Chondrocyte (in vitro differentiated cells): ENCODE measurements around the gene DHRS13. TPM values are rescaled to one million over a fixed set of nuclear protein-coding genes. Genes with fewer than 3 reads are reported as not detected.
"Not testable (repeated sequence)": the region's sequence is repeated elsewhere in the genome, so short reads cannot be mapped to it uniquely, and the experiment has no call there.

Experiments used
- DNase-seq: peaks from one replicate; pipeline ENCODE4 v3.0.0; 2021; ENCODE audit warnings: mixed read lengths, low spot score
- H3K27ac Mint-ChIP-seq: one replicate; pipeline ENCODE4 v1.8.0; 2021; ENCODE audit warnings: mild to moderate bottlenecking, moderate library complexity, mixed read lengths; ENCODE audit not compliant: unreplicated experiment
- H3K27me3 Mint-ChIP-seq: 2 replicates; pipeline ENCODE4 v1.8.0; 2021; ENCODE audit warnings: low read depth, mixed read lengths
- H3K36me3 Mint-ChIP-seq: 2 replicates; pipeline ENCODE4 v1.8.0; 2021; ENCODE audit warnings: low read depth, mixed read lengths
- H3K4me1 Mint-ChIP-seq: 2 replicates; pipeline ENCODE4 v1.8.0; 2021; ENCODE audit warnings: low read depth, mild to moderate bottlenecking, mixed read lengths
- H3K4me3 Mint-ChIP-seq: one replicate; pipeline ENCODE4 v1.8.0; 2021; ENCODE audit warnings: mild to moderate bottlenecking, moderate library complexity, mixed read lengths; ENCODE audit not compliant: unreplicated experiment
- H3K9me3 Mint-ChIP-seq: 2 replicates; pipeline ENCODE4 v1.8.0; 2021; ENCODE audit warnings: low read depth, mixed read lengths
- CTCF ChIP-seq: fragments of 200-600 bp; sonication (generic); IDR thresholded peaks from 2 replicates; pipeline ENCODE4 v1.5.0; 2021; ENCODE audit warnings: antibody characterized with exemption, mild to moderate bottlenecking, moderate library complexity
- total RNA-seq: library from RNA; stranded (reverse); gene quantifications from 3 replicates; pipeline ENCODE4 v1.2.1, GENCODE V29; 2021

The DHRS13 gene
- total RNA-seq, 1 donor from 2014 or later = 5.8 TPM

- H3K36me3 Mint-ChIP-seq = no peaks in the 10 kb centered on the region
- H3K27ac Mint-ChIP-seq = peak overlapping the region; percentile 63
- no peaks in the 10 kb centered on the region for H3K9me3 Mint-ChIP-seq
- DNase-seq = no peak
- no peaks in the 10 kb centered on the region for H3K27me3 Mint-ChIP-seq
- peak overlapping the region; percentile 85 for H3K4me3 Mint-ChIP-seq
- TF ChIP-seq CTCF = no peak
- peaks cover 40% of the 10 kb centered on the region for H3K4me1 Mint-ChIP-seq
These were observed 4.9 kb downstream of the DHRS13 start for GRCh38 chr17:28897769-28898526.

- no peaks in the 10 kb centered on the region for H3K36me3 Mint-ChIP-seq
- peaks cover 45% of the 10 kb centered on the region for H3K4me1 Mint-ChIP-seq
- no peaks in the 10 kb centered on the region for H3K27me3 Mint-ChIP-seq
- TF ChIP-seq CTCF = peak; percentile 67
- DNase-seq = no peak
- no peaks in the 10 kb centered on the region for H3K9me3 Mint-ChIP-seq
- peak within 1 kb of the TSS; percentile 85 for H3K4me3 Mint-ChIP-seq
- peak within 1 kb of the TSS; percentile 79 for H3K27ac Mint-ChIP-seq
These were observed 5.8 kb downstream of the DHRS13 start, which contains the start of gene FLOT2 for GRCh38 chr17:28896884-28897768. TSS of gene FLOT2 (minus strand) at chr17:28897733. CDS start at chr17:28897574, 159 bp downstream.

GRCh38 chr17:28896491-28896883, 6.4 kb downstream of the DHRS13 start:
- Mint-ChIP-seq H3K4me3 (peak overlapping the region; percentile 85), H3K27me3 (no peaks in the 10 kb centered on the region), H3K27ac (peak overlapping the region; percentile 79), H3K36me3 (no peaks in the 10 kb centered on the region), H3K9me3 (no peaks in the 10 kb centered on the region), H3K4me1 (peaks cover 45% of the 10 kb centered on the region)
- no peak for TF ChIP-seq CTCF
- DNase-seq = no peak

- no peaks in the 10 kb centered on the region for H3K9me3 Mint-ChIP-seq
- H3K36me3 Mint-ChIP-seq = no peaks in the 10 kb centered on the region
- TF ChIP-seq CTCF = no peak
- H3K4me1 Mint-ChIP-seq = peaks cover 51% of the 10 kb centered on the region
- H3K27me3 Mint-ChIP-seq = no peaks in the 10 kb centered on the region
- peak overlapping the region; percentile 79 for H3K27ac Mint-ChIP-seq
- DNase-seq = peak; percentile 12
- H3K4me3 Mint-ChIP-seq = peak overlapping the region; percentile 85
These were observed 7.0 kb downstream of the DHRS13 start for GRCh38 chr17:28895794-28896447.

DNA sequence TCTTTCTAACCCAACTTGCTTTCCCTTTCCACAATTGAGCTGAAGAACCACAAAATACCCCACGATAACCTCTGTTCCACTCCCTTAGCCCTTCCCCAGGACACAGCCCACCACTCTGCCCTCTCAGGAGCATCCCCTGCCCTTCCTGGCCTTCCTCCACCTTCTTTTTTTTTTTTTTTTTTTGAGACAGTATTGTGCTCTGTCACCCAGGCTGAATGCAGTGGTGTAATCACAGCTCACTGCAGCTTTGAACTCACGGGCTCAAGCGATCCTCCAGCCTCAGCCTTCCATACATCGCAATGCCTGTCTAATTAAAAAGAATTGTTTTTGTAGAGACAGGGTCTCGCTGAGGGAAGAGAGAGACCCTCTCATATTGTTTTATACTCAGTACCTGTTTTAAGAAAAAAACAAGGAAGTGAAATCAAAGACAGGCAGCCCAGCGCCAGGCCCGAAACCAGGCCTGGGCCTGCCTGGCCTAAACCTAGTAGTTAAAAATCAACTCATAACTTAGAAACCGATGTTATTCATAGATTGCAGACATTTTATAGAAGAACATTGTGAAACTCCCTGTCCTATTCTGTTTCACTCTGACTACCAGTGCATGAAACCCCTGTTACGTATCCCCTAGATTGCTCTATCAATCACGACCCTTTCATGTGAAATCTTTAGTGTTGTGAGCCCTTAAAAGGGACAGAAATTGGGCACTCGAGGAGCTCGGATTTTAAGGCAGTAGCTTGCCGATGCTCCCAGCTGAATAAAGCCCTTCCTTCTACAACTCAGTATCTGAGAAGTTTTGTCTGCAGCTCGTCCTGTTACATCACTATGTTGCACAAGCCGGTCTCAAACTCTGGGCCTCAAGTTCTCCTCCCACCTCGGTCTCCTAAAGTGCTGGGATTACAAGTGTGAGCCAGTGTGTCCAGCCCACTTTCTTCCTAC, 9.4 kb downstream of the DHRS13 start:
- Mint-ChIP-seq H3K4me1 (peaks cover 62% of the 10 kb centered on the region), H3K27ac (peak overlapping the region; percentile 68)
- not testable (repeated sequence) for H3K36me3 Mint-ChIP-seq, H3K4me3 Mint-ChIP-seq, H3K9me3 Mint-ChIP-seq, H3K27me3 Mint-ChIP-seq, DNase-seq
